ENCODE measurements around the gene KANSL3.

KANSL3 gene

DNA sequence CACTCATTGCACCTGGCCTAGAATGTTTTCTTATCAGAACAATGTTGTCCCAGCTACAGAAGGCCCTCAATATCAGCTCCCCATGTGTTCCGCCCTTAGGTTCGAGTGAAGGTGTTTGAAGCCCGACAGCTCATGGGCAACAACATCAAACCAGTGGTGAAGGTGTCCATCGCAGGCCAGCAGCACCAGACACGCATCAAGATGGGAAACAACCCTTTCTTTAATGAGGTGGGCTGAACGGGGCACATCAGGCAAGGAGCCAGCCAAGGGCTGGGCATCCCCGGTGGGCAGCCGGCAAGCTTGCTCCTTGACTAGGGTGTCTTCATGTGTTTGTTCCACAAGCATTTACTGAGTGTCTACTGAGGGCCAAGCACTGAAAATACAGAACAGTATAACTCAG is 13.7 kb upstream of the KANSL3 start:
- DNase-seq: no peak

DNA sequence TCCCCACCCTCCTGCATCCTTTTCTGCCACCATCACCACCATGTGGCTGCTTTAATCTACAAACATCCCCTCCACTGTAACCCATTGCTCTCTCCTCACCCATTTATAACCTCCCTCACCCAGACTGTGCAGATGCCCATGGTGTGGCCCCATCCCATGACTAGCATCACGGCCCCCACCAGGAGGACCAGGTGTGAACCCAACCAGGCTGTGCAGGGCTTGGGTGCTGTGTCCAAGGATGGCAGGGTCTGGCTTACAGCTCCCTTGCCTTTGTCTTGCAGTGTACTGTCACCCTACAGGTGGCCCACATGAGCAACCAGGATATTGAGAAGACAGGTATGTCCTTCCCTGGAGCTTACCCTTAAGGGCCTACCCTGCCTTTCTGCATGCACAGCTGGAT is 11.2 kb upstream of the KANSL3 start:
- no peak for DNase-seq

- DNase-seq: no peak
These were observed 10.3 kb upstream of the KANSL3 start for GRCh38 chr2:96648306-96648930.

DNA sequence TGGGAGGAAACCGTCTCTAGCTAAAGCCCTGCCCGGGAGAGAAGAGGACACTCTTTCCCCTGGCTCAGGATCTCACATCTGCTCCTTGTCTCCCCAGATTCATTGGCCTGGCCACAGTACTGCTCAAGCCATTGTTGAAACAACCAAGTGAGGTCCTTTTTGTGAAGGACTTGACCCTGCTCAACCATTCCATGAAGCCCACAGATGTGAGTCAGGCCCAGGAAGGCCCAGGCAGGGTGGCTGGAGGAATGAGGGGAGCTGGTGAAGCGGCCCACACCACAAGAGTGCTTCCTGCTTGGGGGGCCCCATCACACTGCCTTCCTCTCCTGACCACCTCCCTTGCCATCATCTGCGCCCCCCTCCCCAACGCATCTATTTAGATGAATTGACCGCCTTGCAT is 9.6 kb upstream of the KANSL3 start:
- no peak for DNase-seq

- DNase-seq: no peak
These were observed 4.7 kb upstream of the KANSL3 start, which contains the start of gene FER1L5 for GRCh38 chr2:96642564-96643360. TSS of gene FER1L5 (plus strand) at chr2:96642764. CDS start at chr2:96642837, 73 bp downstream.

GRCh38 chr2:96637385-96638143 is 548 bp downstream of the KANSL3 start:
- peak; percentile 89 for DNase-seq

DNA sequence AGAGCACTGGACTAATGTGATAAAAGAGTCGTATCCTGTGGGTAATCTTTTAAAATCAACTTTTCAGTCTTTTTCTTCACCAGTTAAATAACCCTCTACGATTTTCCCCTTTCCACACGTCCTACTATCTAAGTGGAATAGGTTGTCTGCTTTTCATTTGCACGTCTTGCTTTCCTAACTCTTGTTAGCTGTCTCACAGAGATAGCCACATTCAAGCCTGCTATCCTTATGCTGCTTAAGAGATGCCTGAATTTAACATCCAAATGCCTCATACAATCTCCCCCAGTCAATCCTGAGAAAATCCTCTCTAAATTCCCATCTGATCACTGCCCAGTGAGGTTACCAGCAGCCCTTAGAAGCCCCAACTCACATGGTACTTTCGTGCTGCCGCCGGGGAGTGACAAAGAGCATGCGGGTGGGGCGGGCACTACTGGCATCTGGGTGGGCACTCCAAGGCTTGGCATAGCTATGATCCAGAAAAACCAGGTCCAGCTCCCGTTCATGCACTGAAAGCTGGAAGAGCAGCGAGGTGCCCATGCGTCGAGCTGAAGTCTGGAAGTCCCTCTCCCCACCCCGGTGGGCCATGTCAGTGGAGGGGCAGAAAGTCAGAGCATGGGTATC is 1.5 kb downstream of the KANSL3 start:
- DNase-seq: no peak

- no peak for DNase-seq
These were observed 4.5 kb downstream of the KANSL3 start for GRCh38 chr2:96633641-96634040.

DNA sequence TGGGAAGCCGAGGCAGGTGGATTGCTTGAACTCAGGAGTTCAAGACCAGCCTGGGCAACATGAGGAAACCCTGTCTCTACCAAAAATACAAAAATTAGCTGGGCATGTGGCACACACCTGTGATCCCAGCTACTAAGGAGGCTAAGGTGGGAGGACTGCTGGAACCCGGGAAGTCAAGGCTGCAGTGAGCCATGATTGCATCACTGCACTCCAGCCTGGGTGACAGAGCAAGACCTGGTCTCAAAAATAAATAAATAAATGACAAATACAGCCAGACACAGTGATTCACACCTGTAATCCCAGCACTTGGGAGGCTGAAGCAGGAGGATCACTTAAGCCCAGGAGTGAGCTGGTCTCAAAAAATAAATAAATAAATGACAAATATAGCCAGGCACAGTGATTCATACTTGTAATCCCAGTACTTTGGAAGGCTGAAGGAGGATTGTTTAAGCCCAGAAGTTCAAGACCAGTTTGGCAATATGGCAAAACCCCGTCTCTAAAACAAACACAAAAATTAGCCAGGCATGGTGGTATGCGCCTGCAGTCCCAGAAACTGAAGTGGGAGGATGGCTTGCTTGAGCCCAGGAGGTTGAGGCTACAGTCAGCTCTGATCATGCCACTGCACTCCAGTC is 6.2 kb downstream of the KANSL3 start:
- no peak for DNase-seq

GRCh38 chr2:96626553-96626942 is 11.6 kb downstream of the KANSL3 start:
- DNase-seq: no peak

- no peak for DNase-seq
These were observed 12.2 kb downstream of the KANSL3 start for GRCh38 chr2:96625571-96626552.

DNA sequence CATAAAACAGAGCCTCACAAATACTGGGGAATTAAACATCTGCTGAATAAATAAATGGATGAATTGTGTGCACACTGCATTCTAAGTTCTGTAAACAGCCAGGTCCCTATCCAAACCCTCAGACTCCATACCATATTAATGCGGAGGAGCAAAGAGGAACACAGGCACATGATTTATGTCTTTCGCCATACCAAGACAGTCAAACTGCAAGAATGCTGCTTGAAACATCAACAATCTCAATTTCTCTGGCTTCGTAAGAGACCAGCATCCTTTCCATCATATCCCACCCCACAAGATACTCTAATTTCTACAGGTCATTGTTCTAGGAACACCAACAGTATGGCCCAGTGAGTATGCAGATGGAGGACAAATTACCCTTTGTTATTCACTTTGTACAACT is 15.0 kb downstream of the KANSL3 start:
- no peak for DNase-seq

GRCh38 chr2:96622544-96622943 is 15.6 kb downstream of the KANSL3 start:
- no peak for DNase-seq

- no peak for DNase-seq
These were observed 19.4 kb downstream of the KANSL3 start for GRCh38 chr2:96618596-96619283.

- no peak for DNase-seq
These were observed 21.1 kb downstream of the KANSL3 start for GRCh38 chr2:96617012-96617411.

DNA sequence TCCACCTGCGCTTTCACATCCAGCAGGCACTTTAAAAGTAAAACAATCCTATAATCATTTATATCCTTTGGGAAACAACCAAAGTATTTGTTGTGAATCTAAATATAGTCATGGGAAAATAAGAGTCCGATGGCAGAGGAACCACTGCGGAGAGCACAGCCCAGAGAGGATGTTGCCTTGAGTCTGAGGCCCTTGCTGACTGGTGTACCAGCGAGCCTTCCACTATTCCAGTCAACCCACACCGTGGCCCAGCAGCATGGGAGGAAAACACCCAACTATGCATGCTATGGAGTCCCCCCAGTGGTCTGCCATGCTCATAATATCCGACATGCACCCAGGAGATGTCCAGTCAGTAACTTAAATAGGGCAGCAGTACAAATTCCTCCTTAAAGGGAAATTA is 21.6 kb downstream of the KANSL3 start:
- no peak for DNase-seq

GRCh38 chr2:96616128-96616527 is 22.0 kb downstream of the KANSL3 start:
- no peak for DNase-seq

- DNase-seq: no peak
These were observed 29.4 kb downstream of the KANSL3 start for GRCh38 chr2:96608469-96609455.

DNA sequence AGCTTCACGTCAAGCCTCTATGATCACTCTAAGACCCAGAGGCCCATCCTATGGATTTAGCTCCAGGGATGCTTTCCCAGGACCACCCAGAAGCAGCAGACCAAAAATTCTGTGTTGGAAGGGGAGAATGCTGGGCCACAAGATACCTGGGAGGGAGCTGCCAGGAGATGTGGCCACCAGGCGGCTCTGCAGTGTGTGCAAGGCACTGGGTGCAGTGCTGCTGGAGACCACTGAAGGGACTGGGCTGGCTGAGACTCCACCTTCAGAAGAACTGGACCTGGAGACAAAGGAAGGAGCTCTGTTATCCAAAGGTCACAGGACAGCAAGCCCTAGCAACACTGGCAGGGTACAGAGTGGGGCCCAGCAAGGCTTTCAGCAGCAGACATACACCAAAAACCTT is 34.0 kb downstream of the KANSL3 start:
- DNase-seq: no peak

Measured in stimulated activated CD4-positive, alpha-beta T cell treated with anti-CD3 and anti-CD28 coated beads, Interleukin-15, amount 100 ng/mL, for 24 hours (primary cell).